SH-SY5Y (cell line): ENCODE measurements around the gene SURF6.

Experiments
- GATA2 ChIP-seq: IDR thresholded peaks from 2 replicates; pipeline ENCODE4 v1.6.1; 2011; ENCODE audit warnings: mild to moderate bottlenecking, low read depth, low read length
- GATA3 ChIP-seq: IDR thresholded peaks from 2 replicates; pipeline ENCODE4 v1.6.1; 2011; ENCODE audit warnings: low read depth, mild to moderate bottlenecking, low read length, moderate library complexity

GRCh38 chr9:133323991-133324703 lies 11.8 kb downstream of the SURF6 start:
- TF ChIP-seq GATA2 (no peak), GATA3 (no peak)
